Rectal smooth muscle tissue (tissue), 1 donor: ENCODE data around the gene NDRG4.

Experiments
- H3K27ac ChIP-seq: one replicate; pipeline ENCODE4 v1.7.0; 2013; ENCODE audit warnings: low read depth, low read length, inconsistent platforms
- H3K27me3 ChIP-seq: one replicate; pipeline ENCODE4 v1.7.0; 2013; ENCODE audit warnings: low read length; ENCODE audit not compliant: control insufficient read depth, insufficient read depth
- H3K36me3 ChIP-seq: one replicate; pipeline ENCODE4 v1.7.0; 2013; ENCODE audit warnings: low read length; ENCODE audit not compliant: control insufficient read depth, insufficient read depth
- H3K4me1 ChIP-seq: one replicate; pipeline ENCODE4 v1.7.0; 2013; ENCODE audit warnings: low read length; ENCODE audit not compliant: control insufficient read depth, insufficient read depth
- H3K4me3 ChIP-seq: one replicate; pipeline ENCODE4 v1.7.0; 2013; ENCODE audit warnings: low read length
- H3K9ac ChIP-seq: one replicate; pipeline ENCODE4 v1.7.0; 2013; ENCODE audit warnings: low read length

The NDRG4 gene

DNA sequence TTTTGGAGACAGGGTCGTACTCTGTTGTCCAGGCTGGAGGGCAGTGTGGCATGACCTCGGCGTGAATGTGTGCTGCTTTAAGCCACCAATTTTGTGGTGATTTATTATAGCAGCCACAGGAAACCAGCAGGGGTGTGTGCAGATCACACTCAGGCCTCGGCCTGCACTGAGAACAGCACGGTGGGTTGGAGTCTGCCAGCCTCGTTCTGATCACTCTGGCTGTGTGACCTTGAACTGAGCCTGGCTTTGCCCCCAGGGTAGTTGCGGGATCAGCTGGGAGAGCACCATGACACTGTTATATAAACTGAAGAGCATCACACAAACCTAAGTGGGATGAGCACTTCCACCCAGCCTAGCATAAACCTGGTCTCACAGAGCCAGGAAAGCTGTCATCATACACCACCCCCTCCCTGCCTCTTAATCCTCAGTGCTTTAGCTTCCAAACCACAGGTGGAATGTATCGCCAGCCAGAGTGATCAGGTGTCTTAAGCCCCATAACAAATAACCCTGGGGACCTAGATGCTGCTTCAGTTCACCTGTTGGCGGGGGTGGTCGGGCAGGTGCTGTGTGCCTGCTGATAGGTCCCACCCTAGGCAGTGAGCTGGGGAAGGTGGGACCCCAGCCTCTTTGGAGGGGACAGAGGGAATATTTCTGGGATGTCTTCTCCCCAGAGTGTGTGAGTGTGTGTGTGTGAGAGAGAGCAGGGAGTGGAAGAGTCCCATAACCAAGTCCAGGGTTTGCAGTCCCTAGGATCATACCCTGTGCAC lies 28.6 kb upstream of the NDRG4 start:
- no peaks in the 10 kb centered on the region for H3K4me1 ChIP-seq
- peaks cover 7% of the 10 kb centered on the region for H3K27me3 ChIP-seq
- no peak overlapping the region for H3K27ac ChIP-seq

DNA sequence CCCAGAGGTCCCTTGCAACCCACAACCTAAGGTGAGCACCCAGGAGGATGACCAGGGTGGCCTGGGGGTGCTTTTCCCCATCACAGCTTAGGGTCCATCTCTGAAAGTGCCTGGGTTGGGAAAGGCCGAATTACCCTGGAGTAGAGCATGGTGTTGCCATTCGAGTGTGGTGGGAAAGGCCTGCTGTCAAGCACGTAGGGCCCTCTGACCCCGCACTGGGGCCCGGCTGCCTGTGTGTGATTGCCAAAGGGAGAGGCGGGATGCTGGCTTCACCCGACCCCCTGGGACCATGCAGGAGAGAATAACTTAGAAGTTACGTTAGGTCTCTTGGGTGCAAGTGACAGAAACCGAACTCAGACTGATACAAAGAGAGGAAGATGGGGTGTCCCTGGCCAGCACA lies 27.7 kb upstream of the NDRG4 start:
- H3K9ac ChIP-seq: no peak overlapping the region
- H3K36me3 ChIP-seq: no peaks in the 10 kb centered on the region
- peaks cover 4% of the 10 kb centered on the region for H3K27me3 ChIP-seq
- no peak overlapping the region for H3K4me3 ChIP-seq
- no peak overlapping the region for H3K27ac ChIP-seq
- H3K4me1 ChIP-seq: no peaks in the 10 kb centered on the region

More for the DNA sequence above, 28.6 kb upstream of the NDRG4 start:
- Histone ChIP-seq H3K4me3 (no peak overlapping the region), H3K36me3 (no peaks in the 10 kb centered on the region), H3K9ac (no peak overlapping the region)

DNA sequence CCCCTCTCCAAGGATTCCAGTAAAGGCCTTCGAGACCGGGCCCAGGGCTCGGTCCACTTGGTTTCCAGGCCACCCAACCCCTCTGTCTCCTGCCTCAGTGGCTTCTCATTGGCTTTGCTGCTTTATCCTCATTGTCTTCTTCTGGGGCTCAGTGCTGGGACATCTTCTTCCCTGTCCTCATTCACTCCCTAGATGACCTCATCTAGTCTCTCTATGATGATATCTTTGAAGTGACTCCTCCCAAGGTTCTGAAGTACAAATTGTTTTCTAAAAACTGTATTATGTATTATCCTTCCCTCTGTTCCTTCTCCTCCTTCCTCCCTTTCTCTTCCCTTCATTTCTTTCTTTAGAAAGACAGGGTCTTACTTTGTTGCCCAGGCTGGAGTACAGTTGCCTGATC lies 27.1 kb upstream of the NDRG4 start:
- Histone ChIP-seq H3K36me3 (no peaks in the 10 kb centered on the region), H3K4me3 (no peak overlapping the region), H3K27ac (no peak overlapping the region), H3K9ac (no peak overlapping the region), H3K4me1 (no peaks in the 10 kb centered on the region), H3K27me3 (peaks cover 2% of the 10 kb centered on the region)

DNA sequence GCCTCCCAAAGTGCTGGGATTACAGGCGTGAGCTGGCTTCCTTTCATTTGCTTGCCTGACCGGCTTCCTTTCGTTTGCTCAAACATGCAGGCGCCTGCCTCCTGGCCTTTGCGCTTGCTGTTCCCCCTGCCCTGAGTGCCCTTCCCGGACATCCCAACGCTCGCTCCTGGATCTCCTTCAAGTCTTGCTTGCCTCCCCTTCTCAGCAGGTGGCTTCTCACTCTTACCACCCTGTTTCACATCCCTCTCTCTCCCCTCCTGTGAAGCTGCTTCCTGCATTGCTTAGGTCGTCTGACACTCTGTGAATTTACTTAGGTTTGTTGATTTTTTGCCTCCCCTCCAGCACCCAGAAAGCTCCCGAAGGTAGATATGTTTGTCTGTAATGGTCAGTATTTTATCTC lies 25.6 kb upstream of the NDRG4 start:
- H3K4me1 ChIP-seq: no peaks in the 10 kb centered on the region
- H3K27ac ChIP-seq: no peak overlapping the region

DNA sequence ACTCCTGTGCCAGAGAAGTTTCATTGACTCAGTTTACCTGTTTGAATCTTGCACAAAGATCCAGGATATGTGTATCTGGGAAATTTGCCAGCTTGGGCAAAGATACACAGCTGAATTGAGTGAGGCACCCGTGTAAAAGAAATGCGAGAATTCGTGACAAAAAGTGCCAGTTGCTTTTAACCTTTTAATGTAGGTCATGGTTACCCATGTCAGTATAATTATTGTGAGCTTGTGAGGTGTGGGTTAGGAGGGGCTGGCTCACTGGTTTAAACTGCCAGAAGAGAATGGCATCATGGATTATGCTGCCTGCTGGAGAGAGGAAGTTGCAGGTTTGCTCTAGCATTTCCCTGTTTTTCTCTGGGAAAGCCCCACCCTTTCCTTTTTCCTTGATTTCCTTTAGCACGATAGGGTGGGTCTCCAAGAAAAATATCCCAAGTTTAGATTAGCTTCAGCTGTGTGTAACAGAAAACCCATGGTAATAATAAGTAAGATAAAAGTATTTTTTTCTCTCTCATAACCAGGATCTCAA lies 24.8 kb upstream of the NDRG4 start:
- no peaks in the 10 kb centered on the region for H3K4me1 ChIP-seq
- no peak overlapping the region for H3K9ac ChIP-seq
- H3K36me3 ChIP-seq: no peaks in the 10 kb centered on the region

More for the DNA sequence above, 25.6 kb upstream of the NDRG4 start:
- Histone ChIP-seq H3K4me3 (no peak overlapping the region), H3K27me3 (no peaks in the 10 kb centered on the region), H3K36me3 (no peaks in the 10 kb centered on the region), H3K9ac (no peak overlapping the region)

DNA sequence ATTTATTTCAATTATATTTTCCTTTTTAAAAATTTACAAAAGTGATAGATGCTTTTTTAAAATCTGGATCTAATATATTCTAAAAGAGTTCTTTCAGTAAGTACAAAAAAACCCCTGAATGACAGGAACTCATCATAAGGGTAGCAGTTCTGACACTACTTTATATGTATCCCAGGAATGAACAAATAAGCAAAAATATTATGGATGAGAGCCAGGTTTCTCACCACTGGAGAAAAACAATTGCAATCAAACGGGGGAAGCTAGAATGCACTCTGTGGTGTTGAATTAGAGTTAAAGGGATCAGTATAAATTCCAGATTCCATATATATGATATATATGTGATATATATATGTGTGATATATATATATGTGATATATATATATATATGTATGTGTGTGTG lies 23.2 kb upstream of the NDRG4 start:
- H3K4me1 ChIP-seq: no peaks in the 10 kb centered on the region
- no peaks in the 10 kb centered on the region for H3K36me3 ChIP-seq
- H3K27me3 ChIP-seq: no peaks in the 10 kb centered on the region
- H3K27ac ChIP-seq: no peak overlapping the region
- H3K9ac ChIP-seq: no peak overlapping the region
- no peak overlapping the region for H3K4me3 ChIP-seq

More for the DNA sequence above, 24.8 kb upstream of the NDRG4 start:
- Histone ChIP-seq H3K27me3 (no peaks in the 10 kb centered on the region), H3K27ac (no peak overlapping the region), H3K4me3 (no peak overlapping the region)

DNA sequence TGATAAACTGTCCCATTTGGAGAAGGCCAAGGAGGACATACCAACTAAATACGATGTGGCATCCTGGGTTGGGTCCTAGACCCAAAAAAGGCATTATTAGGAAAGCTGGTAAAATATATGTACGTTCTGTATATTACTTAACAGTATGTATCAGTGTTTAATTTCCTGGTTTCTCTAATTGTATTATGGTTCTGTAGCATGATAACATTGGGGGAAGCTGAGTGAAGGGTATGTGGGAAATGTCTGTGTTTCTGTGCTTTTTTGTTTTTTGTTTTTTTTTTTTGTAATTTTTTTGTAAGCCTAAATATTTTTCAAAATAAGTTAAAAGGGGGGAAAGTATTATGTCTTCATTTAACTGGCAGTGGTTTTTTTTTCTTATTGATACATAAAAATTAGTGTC lies 21.5 kb upstream of the NDRG4 start:
- Histone ChIP-seq H3K36me3 (no peaks in the 10 kb centered on the region), H3K4me1 (no peaks in the 10 kb centered on the region), H3K4me3 (no peak overlapping the region), H3K27me3 (no peaks in the 10 kb centered on the region), H3K9ac (no peak overlapping the region), H3K27ac (no peak overlapping the region)

DNA sequence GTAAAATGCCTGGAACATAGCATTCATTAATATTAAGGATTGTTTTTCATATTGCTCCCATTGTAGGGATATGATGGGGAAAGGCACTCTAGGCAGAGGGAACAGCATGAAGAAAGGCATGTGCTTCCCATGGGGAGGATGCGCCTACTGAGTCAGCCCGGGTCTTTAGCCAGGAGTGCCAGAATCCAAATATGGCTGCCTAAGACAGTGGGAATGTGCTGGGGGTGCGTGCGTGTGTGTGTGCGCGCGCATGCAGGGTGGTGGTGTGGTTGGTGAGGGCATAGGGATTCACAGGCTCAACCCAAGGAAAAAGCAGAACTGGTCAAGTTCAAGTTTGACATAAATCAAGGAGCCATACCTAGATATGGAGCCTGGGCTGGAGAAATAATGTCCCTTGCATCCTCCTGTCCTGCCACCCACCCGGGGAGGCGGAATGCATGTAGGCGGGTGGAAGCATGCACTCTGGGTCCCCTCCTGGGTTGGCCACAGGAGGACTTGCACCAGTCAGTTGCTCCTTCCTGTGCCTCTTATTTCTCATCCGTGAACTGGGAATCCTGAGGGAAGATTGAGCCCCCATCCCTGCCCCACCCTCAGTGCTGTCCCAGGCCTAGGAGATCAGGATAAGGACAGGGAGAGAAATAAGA lies 18.6 kb upstream of the NDRG4 start:
- no peak overlapping the region for H3K27ac ChIP-seq
- H3K4me1 ChIP-seq: no peaks in the 10 kb centered on the region
- H3K27me3 ChIP-seq: no peaks in the 10 kb centered on the region
- H3K4me3 ChIP-seq: no peak overlapping the region
- H3K9ac ChIP-seq: no peak overlapping the region
- no peaks in the 10 kb centered on the region for H3K36me3 ChIP-seq

DNA sequence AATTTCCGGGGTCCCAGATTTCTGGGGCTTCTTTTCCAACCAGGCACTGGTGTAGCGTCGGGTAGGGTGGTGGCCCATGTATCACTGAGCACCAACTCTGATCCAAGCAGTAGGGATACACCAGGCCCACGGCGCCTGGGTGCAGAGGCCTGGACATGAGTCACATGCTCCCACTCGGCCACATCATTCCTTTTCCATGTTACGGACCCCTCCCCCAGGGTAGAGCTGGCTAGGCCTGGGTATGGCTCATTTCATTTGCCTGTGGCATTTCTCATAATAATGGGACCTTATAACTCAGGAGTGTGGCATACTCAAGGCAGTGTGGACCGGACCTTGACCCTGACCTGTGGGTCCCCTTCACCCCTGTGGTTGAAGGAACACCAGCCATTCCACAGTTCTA lies 18.0 kb upstream of the NDRG4 start:
- Histone ChIP-seq H3K27ac (no peak overlapping the region), H3K4me1 (no peaks in the 10 kb centered on the region), H3K27me3 (no peaks in the 10 kb centered on the region), H3K36me3 (no peaks in the 10 kb centered on the region), H3K4me3 (no peak overlapping the region), H3K9ac (no peak overlapping the region)

DNA sequence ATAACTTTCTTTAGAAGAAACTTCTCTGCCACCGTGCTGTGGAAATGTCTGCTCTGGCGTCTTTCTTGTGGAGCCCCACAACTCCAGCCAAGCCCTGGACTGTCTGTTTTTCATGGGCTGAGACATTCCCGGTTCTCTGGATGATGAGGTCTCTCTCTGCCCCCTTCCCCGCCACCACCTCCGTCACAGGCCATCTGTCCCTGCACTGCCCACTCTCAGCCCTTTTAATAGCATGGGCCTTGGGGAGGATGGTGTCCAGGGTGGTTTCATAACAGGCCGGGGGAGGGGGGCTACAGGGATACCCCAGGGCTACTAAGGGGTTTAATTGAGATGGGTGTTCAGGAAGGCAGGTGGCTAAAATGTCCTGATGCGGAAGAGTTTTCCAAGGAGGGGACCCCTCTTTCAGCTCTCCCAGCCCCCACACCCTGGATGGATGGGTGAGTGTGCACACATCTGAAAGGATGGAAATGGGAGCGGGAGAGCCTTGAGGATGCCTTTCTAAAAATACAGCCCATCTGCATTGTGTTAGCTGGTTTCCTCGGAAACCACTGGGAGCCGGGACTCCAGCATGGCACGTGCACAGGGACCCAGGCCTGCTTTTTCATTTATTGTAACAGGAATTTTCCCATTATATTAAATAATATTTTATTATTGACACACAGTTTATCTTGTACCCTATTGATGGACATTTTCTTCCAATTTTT lies 14.6 kb upstream of the NDRG4 start:
- Histone ChIP-seq H3K4me3 (no peak overlapping the region), H3K4me1 (no peaks in the 10 kb centered on the region), H3K27me3 (no peaks in the 10 kb centered on the region), H3K36me3 (no peaks in the 10 kb centered on the region), H3K27ac (no peak overlapping the region), H3K9ac (no peak overlapping the region)

DNA sequence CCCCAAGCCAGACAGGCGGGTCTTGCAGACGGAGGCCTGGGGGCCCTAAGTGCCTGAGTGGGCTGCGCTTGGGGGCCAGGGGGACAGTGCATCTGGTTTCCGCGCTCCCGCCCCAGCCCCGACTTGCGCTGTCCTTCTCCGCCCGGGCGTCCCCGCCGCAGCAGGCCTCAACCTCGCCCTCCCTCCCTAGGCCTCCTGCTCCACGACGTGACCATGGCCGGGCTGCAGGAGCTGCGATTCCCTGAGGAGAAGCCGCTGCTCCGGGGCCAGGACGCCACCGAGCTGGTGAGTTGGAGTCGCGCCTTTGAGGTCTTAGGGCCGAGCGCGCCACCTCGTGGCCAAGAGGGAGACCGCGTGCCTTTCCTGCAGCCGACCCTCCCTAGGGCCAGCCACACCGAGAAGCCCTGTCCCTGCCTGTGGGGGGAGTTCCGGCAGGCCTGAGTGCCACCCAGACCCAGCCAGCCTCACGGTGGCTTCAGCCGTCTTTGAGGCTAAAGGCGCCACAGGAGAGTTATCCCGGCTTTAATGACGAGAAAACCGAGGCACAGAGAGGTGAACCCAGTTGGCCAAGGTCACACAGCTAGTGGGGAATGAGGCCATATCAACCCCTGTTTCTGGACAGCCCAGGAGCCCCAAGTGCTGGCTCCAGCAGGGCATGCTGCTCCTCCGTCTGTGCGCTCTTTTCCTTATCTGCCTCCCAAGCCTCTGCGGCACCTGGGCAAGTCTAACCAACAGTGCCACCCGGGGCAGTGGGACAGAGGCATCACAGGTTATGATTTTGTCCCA lies 12.2 kb upstream of the NDRG4 start:
- H3K9ac ChIP-seq: no peak overlapping the region
- H3K4me3 ChIP-seq: peak overlapping the region; percentile 33

DNA sequence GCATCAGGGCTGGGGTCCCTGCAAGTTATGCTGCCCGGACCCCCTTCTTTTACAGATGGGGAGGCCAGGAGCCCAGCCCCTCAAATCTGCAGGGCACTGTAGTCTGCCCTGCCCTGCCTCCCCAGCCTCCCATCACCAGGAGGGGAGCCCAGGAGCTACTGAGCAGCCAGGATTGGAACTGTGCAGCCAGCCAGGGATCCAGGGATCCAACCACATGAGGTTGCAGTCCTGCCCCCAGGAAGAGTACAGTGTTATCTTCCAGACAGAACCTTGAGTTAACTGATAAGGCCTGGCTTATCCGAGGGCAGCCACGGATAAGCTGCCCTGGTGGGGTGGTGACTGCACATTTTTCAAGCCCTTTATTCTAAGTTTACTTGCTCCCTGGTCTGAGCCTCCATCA lies 11.4 kb upstream of the NDRG4 start:
- Histone ChIP-seq H3K27ac (no peak overlapping the region), H3K9ac (no peak overlapping the region), H3K4me1 (no peaks in the 10 kb centered on the region), H3K36me3 (no peaks in the 10 kb centered on the region), H3K27me3 (no peaks in the 10 kb centered on the region), H3K4me3 (no peak overlapping the region)

More for the DNA sequence above, 12.2 kb upstream of the NDRG4 start:
- H3K27ac ChIP-seq: no peak overlapping the region
- no peaks in the 10 kb centered on the region for H3K27me3 ChIP-seq
- H3K36me3 ChIP-seq: no peaks in the 10 kb centered on the region
- no peaks in the 10 kb centered on the region for H3K4me1 ChIP-seq
